ENCODE data around the gene ERN2.

- TF ChIP-seq GATA2 (IDR thresholded peaks at IDR 0.05; ENCODE audit: low read depth, low read length) (no peak), GATA3 (IDR thresholded peaks at IDR 0.05; ENCODE audit: low read depth, low read length) (no peak)
Observed at GRCh38 chr16:23710504-23710903, 2.5 kb downstream of the ERN2 start.

Data from SH-SY5Y (cell line).